Mesothelial cell of epicardium (in vitro differentiated cells): ENCODE data around the gene KLHL2. TPM values are rescaled to one million over a fixed set of nuclear protein-coding genes. Genes with fewer than 3 reads are reported as not detected.

ENCODE experiments used
- DNase-seq, 2 experiments: peaks; one replicate each; pipeline ENCODE4 v3.0.0; 2021; ENCODE audit warnings: low spot score in 2 of 2; ENCODE audit not compliant: unreplicated experiment in 2 of 2
- H3K27ac Mint-ChIP-seq: 2 replicates; pipeline ENCODE4 v1.8.0; 2021; ENCODE audit warnings: mixed read lengths
- H3K27me3 Mint-ChIP-seq: 2 replicates; pipeline ENCODE4 v1.8.0; 2021; ENCODE audit warnings: low read depth, mixed read lengths
- H3K36me3 Mint-ChIP-seq: 2 replicates; pipeline ENCODE4 v1.8.0; 2021; ENCODE audit warnings: mixed read lengths
- H3K4me1 Mint-ChIP-seq: 2 replicates; pipeline ENCODE4 v1.8.0; 2021; ENCODE audit warnings: mixed read lengths
- H3K4me3 Mint-ChIP-seq: 2 replicates; pipeline ENCODE4 v1.8.0; 2021; ENCODE audit warnings: mild to moderate bottlenecking, moderate library complexity, mixed read lengths
- H3K9me3 Mint-ChIP-seq: 2 replicates; pipeline ENCODE4 v1.8.0; 2021; ENCODE audit warnings: mixed read lengths
- CTCF ChIP-seq: fragments of 200-600 bp; sonication (generic); IDR thresholded peaks from one replicate; pipeline ENCODE4 v1.5.0; 2021; ENCODE audit warnings: antibody characterized with exemption; ENCODE audit not compliant: unreplicated experiment
- total RNA-seq: library from RNA; stranded (reverse); gene quantifications from 3 replicates; pipeline ENCODE4 v1.2.1, GENCODE V29; 2021

The KLHL2 gene
- total RNA-seq, 1 donor from 2014 or later: 9.9 TPM

- H3K4me3 Mint-ChIP-seq: no peak overlapping the region
- TF ChIP-seq CTCF: no peak
- H3K36me3 Mint-ChIP-seq: no peaks in the 10 kb centered on the region
- peaks cover 6% of the 10 kb centered on the region for H3K27me3 Mint-ChIP-seq
- peaks cover 3% of the 10 kb centered on the region for H3K4me1 Mint-ChIP-seq
- DNase-seq: no peak
- H3K9me3 Mint-ChIP-seq: no peaks in the 10 kb centered on the region
- no peak overlapping the region for H3K27ac Mint-ChIP-seq
Observed at GRCh38 chr4:165194368-165194767, 13.0 kb upstream of the KLHL2 start.

GRCh38 chr4:165198329-165198728, 9.0 kb upstream of the KLHL2 start:
- H3K27ac Mint-ChIP-seq: no peak overlapping the region
- peaks cover 6% of the 10 kb centered on the region for H3K27me3 Mint-ChIP-seq
- H3K36me3 Mint-ChIP-seq: no peaks in the 10 kb centered on the region
- peaks cover 6% of the 10 kb centered on the region for H3K4me1 Mint-ChIP-seq
- no peak for DNase-seq
- TF ChIP-seq CTCF: no peak
- H3K4me3 Mint-ChIP-seq: no peak overlapping the region
- no peaks in the 10 kb centered on the region for H3K9me3 Mint-ChIP-seq

- H3K4me3 Mint-ChIP-seq: no peak overlapping the region
- no peaks in the 10 kb centered on the region for H3K36me3 Mint-ChIP-seq
- no peaks in the 10 kb centered on the region for H3K9me3 Mint-ChIP-seq
- DNase-seq: no peak
- H3K4me1 Mint-ChIP-seq: peaks cover 6% of the 10 kb centered on the region
- no peak for TF ChIP-seq CTCF
- no peak overlapping the region for H3K27ac Mint-ChIP-seq
- peaks cover 5% of the 10 kb centered on the region for H3K27me3 Mint-ChIP-seq
Observed at GRCh38 chr4:165199286-165199685, 8.1 kb upstream of the KLHL2 start.

GRCh38 chr4:165199722-165200121, 7.6 kb upstream of the KLHL2 start:
- no peak for DNase-seq
- no peaks in the 10 kb centered on the region for H3K9me3 Mint-ChIP-seq
- H3K27ac Mint-ChIP-seq: no peak overlapping the region
- H3K4me3 Mint-ChIP-seq: no peak overlapping the region
- H3K4me1 Mint-ChIP-seq: peaks cover 6% of the 10 kb centered on the region
- peaks cover 6% of the 10 kb centered on the region for H3K27me3 Mint-ChIP-seq
- H3K36me3 Mint-ChIP-seq: no peaks in the 10 kb centered on the region
- no peak for TF ChIP-seq CTCF

GRCh38 chr4:165201806-165202205, 5.6 kb upstream of the KLHL2 start:
- no peak for TF ChIP-seq CTCF
- DNase-seq: no peak
- Mint-ChIP-seq H3K4me1 (peaks cover 12% of the 10 kb centered on the region), H3K9me3 (no peaks in the 10 kb centered on the region), H3K27ac (no peak overlapping the region), H3K27me3 (peaks cover 13% of the 10 kb centered on the region), H3K36me3 (no peaks in the 10 kb centered on the region), H3K4me3 (no peak overlapping the region)
